Testis (tissue), 3 donors: ENCODE results near the gene GPR62. TPM values are rescaled to one million over a fixed set of nuclear protein-coding genes. Genes with fewer than 3 reads are reported as not detected.
A peak's percentile ranks its signal among the peaks of the same experiment; 100 is the strongest.

ENCODE experiments used
- DNase-seq: peaks from one replicate; pipeline ENCODE4 v3.0.0-alpha.2; 2019
- H3K27ac ChIP-seq, 2 donors: fragments of 200-600 bp; sonication (generic); one replicate each; pipeline ENCODE4 v1.5.1; 2019
- H3K27me3 ChIP-seq: fragments of 200-600 bp; sonication (generic); one replicate; pipeline ENCODE4 v1.5.1; 2019
- H3K36me3 ChIP-seq: fragments of 200-600 bp; sonication (generic); one replicate; pipeline ENCODE4 v1.5.1; 2017; ENCODE audit warnings: low read depth; ENCODE audit errors: missing control alignments
- H3K4me1 ChIP-seq: fragments of 200-600 bp; sonication (generic); one replicate; pipeline ENCODE4 v1.5.1; 2019
- H3K4me3 ChIP-seq, 2 donors: fragments of 200-600 bp; sonication (generic); one replicate each; pipeline ENCODE4 v1.5.1; 2017 to 2019
- H3K9me3 ChIP-seq: fragments of 200-600 bp; sonication (generic); one replicate; pipeline ENCODE4 v1.5.1; 2017
- POLR2A ChIP-seq: fragments of 450-650 bp; IDR thresholded peaks from one replicate; pipeline ENCODE4 v1.6.1; 2017; ENCODE audit warnings: antibody characterized with exemption, mild to moderate bottlenecking, moderate library complexity
- WGBS, 2 donors: methylation state at CpG; one replicate each; pipeline ENCODE4 v1.1.5; 2018; 5-methylcytosine and 5-hydroxymethylcytosine counted together
- intact Hi-C: fragments of 100-400 bp; cut with DNase I; formaldehyde crosslinking; loops from one replicate; pipeline ENCODE4 v1.15.1; 2023; ENCODE audit warnings: low total_unique reads
- polyA plus RNA-seq: library from polyadenylated mRNA; stranded (reverse); fragments of 350-450 nt; fragmentation: Illumina TruSeq; extraction: RNeasy Lipid Tissue Mini Kit (QIAGEN cat#74804); gene quantifications from one replicate; pipeline ENCODE4 v1.2.3, GENCODE V29; 2014; ENCODE audit warnings: low read depth, low replicate concordance; ENCODE audit not compliant: insufficient read depth
- total RNA-seq, 2 donors: library from RNA; depleted of rRNA; stranded (reverse); fragments of >200 nt; gene quantifications; one replicate each; pipeline ENCODE4 v1.2.3, GENCODE V29; 2016
- TF ChIP-seq, protein P1 (sequence below), 3 experiments: fragments of 450-650 bp in 2 of 3; fragments of 200-600 bp in 1 of 3; sonication (generic) in 1 of 3; IDR thresholded peaks; one replicate each; pipeline ENCODE4 v1.5.1; 2016 to 2019; ENCODE audit warnings: antibody characterized with exemption in 3 of 3, mild to moderate bottlenecking in 2 of 3, moderate library complexity in 1 of 3

The GPR62 gene
- total and polyA plus RNA-seq, 3 donors from 2014 or later = 0.18 to 0.50 (median 0.39) TPM

GRCh38 chr3:51960386-51960785 lies 5.2 kb downstream of the GPR62 start:
- Histone ChIP-seq H3K27me3 (no peaks in the 10 kb centered on the region), H3K4me3 (no peak overlapping the region), H3K36me3 (no peaks in the 10 kb centered on the region), H3K9me3 (no peaks in the 10 kb centered on the region), H3K27ac (no peak overlapping the region), H3K4me1 (peaks cover 40% of the 10 kb centered on the region)
- no peak for DNase-seq
- TF ChIP-seq, protein P1, sequence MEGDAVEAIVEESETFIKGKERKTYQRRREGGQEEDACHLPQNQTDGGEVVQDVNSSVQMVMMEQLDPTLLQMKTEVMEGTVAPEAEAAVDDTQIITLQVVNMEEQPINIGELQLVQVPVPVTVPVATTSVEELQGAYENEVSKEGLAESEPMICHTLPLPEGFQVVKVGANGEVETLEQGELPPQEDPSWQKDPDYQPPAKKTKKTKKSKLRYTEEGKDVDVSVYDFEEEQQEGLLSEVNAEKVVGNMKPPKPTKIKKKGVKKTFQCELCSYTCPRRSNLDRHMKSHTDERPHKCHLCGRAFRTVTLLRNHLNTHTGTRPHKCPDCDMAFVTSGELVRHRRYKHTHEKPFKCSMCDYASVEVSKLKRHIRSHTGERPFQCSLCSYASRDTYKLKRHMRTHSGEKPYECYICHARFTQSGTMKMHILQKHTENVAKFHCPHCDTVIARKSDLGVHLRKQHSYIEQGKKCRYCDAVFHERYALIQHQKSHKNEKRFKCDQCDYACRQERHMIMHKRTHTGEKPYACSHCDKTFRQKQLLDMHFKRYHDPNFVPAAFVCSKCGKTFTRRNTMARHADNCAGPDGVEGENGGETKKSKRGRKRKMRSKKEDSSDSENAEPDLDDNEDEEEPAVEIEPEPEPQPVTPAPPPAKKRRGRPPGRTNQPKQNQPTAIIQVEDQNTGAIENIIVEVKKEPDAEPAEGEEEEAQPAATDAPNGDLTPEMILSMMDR (IDR thresholded peaks at IDR 0.05) = no peak
- TF ChIP-seq POLR2A = no peak
- intact Hi-C loops = no loop called here
- WGBS, 2 donors = 95 to 98% methylated on average over 8 to 10 of the region's 10 CpGs

DNA sequence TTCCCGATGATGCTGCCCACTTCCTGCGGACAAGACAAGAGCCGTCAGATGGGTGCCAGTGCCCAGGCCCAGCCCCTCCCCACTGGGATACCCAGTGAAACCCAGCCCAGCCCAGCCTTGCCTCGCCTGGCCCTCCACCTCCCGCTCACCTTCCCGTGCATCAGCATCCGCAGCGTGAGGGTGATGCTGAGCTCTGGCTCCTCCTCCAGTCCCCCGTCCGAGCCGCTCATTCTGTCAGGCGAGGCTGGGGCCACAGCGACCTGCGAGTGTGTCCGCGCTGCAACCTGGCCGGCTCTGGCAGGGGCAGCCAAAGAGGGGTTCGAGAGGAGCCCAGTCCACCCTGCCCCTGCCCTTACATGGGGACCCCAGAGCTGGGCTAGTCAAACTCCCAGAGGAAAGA lies 5.8 kb downstream of the GPR62 start:
- H3K27me3 ChIP-seq = no peaks in the 10 kb centered on the region
- DNase-seq = no peak
- peaks cover 41% of the 10 kb centered on the region for H3K4me1 ChIP-seq
- no peak overlapping the region for H3K4me3 ChIP-seq
- TF ChIP-seq POLR2A = no peak
- TF ChIP-seq, protein P1 (IDR thresholded peaks at IDR 0.05) = no peak
- H3K27ac ChIP-seq = no peak overlapping the region
- H3K36me3 ChIP-seq = no peaks in the 10 kb centered on the region
- intact Hi-C loops = no loop called here
- no peaks in the 10 kb centered on the region for H3K9me3 ChIP-seq
- WGBS, 2 donors = 90 to 95% methylated on average over 16 to 18 of the region's 18 CpGs

- H3K4me1 ChIP-seq = peaks cover 40% of the 10 kb centered on the region
- no peaks in the 10 kb centered on the region for H3K27me3 ChIP-seq
- DNase-seq = peak; percentile 65
- WGBS, 2 donors = 44% methylated on average over 9 of the region's 9 CpGs
- H3K36me3 ChIP-seq = no peaks in the 10 kb centered on the region
- no peaks in the 10 kb centered on the region for H3K9me3 ChIP-seq
- peak overlapping the region in 1 of 2 donors; percentile 15 for H3K27ac ChIP-seq
- intact Hi-C loops = no loop called here
- TF ChIP-seq POLR2A = no peak
- TF ChIP-seq, protein P1 (IDR thresholded peaks at IDR 0.05) = no peak
- no peak overlapping the region for H3K4me3 ChIP-seq
These were observed 6.7 kb downstream of the GPR62 start for GRCh38 chr3:51961602-51962569.

DNA sequence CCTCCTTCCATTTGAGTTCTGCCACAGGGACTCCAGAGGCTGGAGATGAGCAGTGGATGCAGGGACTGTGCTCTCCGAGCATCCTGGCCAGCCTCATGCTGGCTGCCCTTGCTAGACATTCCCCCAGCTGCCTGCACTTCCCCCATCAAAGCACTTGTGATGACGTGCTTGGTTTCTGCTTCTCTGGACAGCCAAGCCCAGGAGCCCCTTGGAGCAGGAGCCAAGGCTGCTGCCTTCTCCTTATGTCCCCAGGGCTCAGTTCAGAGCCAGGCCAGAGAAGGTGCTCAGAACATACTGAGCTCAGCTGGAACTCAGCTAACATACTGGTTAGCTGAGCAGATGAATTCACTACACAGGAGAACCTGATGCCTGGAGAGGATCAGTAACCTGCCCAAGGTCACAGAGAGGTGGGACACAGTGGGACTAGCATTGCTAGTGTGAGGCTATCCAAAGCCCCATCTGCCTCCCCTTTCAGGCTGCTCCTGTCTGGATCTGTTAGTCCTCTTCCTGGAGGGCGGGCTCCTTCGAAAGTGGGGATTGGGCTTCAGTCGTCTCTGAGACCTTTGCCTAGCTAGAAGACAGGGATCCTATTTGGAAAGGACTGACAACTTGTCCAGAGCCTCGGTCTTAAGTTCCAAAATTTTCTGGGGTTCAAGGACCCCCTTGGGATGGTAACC lies 7.8 kb downstream of the GPR62 start:
- H3K27me3 ChIP-seq = no peaks in the 10 kb centered on the region
- H3K27ac ChIP-seq = peak overlapping the region in 1 of 2 donors; percentile 54
- 57 to 69% methylated on average over 6 of the region's 6 CpGs for WGBS, 2 donors
- peak; percentile 80 for DNase-seq
- no peaks in the 10 kb centered on the region for H3K36me3 ChIP-seq
- TF ChIP-seq POLR2A = no peak
- no peak overlapping the region for H3K4me3 ChIP-seq
- H3K9me3 ChIP-seq = no peaks in the 10 kb centered on the region
- intact Hi-C loops = no loop called here
- peaks cover 42% of the 10 kb centered on the region for H3K4me1 ChIP-seq

DNA sequence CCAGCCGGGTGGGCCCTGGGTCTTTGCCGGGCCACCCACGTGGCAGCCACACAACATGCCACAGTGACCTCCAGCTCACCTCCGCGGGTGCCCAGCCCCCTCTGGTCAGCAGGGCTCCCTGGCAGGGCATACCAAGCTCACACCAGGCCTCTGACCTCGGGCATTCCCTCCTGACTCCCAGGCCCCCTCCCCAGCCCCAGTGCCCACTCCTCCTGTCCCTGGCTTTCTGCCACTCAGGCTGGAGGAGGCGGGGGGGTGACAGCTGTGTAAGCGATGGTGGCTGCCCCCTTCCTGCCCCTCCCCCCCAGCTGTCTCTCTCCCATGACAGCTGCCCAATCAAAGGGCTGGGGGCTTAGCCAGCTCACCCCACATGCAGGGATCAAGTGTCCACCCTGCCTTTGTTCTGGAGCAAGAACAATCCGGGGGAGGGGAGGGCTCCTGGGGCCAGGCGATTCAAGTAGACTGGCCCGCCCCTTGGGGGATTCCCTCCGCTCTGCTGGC lies 8.8 kb downstream of the GPR62 start:
- TF ChIP-seq POLR2A = no peak
- TF ChIP-seq, protein P1 (IDR thresholded peaks at IDR 0.05) = no peak
- no peak for DNase-seq
- 58 to 60% methylated on average over 4 to 12 of the region's 12 CpGs for WGBS, 2 donors
- H3K36me3 ChIP-seq = no peaks in the 10 kb centered on the region
- intact Hi-C loops = no loop called here
- no peaks in the 10 kb centered on the region for H3K9me3 ChIP-seq
- H3K4me1 ChIP-seq = peaks cover 45% of the 10 kb centered on the region
- peak overlapping the region in 1 of 2 donors; percentile 54 for H3K27ac ChIP-seq
- H3K27me3 ChIP-seq = no peaks in the 10 kb centered on the region
- H3K4me3 ChIP-seq = no peak overlapping the region
